HG03064 (cell line): ENCODE measurements around the gene CELF2.

Experiments
- ATAC-seq: cut with Tn5 transposase; IDR thresholded peaks from one replicate; pipeline ENCODE4 v1.9.1; 2021; ENCODE audit warnings: low read depth; ENCODE audit not compliant: unreplicated experiment

The CELF2 gene

DNA sequence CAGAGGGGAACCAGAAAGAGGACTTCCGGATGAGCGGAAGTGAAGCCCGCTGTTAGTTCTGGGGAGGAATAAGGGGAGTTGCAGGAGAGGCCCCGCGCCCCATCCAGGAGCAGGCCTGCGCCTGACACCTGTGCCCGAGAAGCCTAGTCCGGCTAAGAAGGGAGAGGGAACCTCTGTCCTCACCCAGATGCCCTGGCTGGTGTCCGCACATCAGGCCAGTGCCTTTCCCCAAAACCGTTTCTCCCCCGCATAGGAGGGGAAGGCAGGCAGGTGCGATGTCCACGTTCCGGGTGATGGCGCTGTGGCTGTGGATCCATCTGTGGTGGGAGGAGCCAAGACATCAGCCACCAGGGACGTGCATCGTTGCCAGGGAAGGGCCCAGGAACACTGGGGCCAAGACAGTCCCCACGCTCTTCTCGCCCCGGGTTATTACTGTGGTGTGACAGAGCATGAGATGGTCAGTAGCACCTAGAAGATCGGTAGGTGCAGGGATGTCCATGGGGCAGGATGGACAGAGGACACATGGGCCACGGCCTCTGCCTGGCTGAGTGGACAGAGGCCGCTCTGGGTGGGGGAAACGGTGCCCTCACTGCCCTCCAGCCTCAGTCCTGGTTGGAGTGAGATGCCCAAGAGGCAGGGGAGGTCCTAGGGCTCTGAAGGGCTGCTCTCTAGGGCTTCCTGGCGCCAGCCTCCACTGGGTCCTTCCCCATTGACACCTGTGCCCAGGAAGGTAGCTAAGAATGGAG is 262.7 kb downstream of the CELF2 start:
- no peak for ATAC-seq

GRCh38 chr10:11282156-11282555 is 264.5 kb downstream of the CELF2 start:
- no peak for ATAC-seq

- no peak for ATAC-seq
Observed at GRCh38 chr10:11282661-11283060, 265.0 kb downstream of the CELF2 start.

GRCh38 chr10:11284291-11285085 is 266.8 kb downstream of the CELF2 start:
- no peak for ATAC-seq

- ATAC-seq, result no peak
Observed at GRCh38 chr10:11285171-11285570, 267.5 kb downstream of the CELF2 start.

- ATAC-seq, result peak; percentile 76
Observed at GRCh38 chr10:11286261-11286852, 268.7 kb downstream of the CELF2 start.

DNA sequence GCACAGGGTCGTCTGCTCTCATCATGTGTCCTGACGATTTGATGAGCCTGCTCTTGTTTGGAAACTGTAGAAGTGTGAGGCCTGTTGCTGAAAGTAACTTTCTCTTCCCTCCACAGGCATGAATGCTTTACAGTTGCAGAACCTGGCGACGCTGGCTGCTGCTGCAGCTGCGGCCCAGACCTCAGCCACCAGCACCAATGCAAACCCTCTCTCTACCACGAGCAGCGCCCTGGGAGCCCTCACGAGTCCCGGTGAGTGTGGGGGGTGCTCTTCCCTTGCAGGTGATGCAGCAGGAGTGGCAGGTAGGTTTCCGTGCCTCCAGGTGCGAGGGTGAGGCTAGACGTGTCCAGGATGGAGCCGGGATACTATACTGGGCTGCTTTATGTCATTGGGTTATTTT is 270.6 kb downstream of the CELF2 start:
- no peak for ATAC-seq

GRCh38 chr10:11290156-11290890 is 272.7 kb downstream of the CELF2 start:
- no peak for ATAC-seq

GRCh38 chr10:11292576-11293302 is 275.1 kb downstream of the CELF2 start:
- no peak for ATAC-seq

GRCh38 chr10:11293332-11293731 is 275.7 kb downstream of the CELF2 start:
- no peak for ATAC-seq

DNA sequence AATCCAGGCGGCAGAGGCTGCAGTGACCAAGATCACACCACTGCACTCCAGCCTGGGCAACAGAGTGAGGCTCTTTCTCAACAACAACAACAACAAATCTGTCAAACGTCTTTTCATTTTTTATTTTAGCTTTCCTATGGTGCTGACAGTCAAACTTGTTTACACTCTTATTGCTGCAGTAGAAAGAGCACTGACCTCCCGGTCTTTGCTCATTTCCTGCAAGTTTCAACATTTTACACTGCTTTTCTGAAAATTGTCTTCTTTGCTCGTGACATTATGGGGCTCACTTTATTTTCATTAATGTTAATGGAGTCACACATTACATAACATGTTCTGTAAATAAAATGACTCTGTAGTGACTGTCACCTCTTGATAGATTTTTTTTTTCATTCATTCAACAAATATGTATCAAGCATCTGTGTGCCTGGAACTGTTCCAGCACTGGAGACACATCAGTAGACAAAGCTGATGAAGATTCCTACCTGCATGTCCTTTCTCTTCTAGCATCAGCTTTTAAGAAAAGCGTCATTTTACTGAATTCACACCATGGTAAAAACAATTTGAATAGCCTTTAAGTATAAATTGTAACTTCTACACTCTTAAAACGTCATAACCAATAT is 277.3 kb downstream of the CELF2 start:
- no peak for ATAC-seq

GRCh38 chr10:11295492-11295891 is 277.8 kb downstream of the CELF2 start:
- ATAC-seq, result no peak

DNA sequence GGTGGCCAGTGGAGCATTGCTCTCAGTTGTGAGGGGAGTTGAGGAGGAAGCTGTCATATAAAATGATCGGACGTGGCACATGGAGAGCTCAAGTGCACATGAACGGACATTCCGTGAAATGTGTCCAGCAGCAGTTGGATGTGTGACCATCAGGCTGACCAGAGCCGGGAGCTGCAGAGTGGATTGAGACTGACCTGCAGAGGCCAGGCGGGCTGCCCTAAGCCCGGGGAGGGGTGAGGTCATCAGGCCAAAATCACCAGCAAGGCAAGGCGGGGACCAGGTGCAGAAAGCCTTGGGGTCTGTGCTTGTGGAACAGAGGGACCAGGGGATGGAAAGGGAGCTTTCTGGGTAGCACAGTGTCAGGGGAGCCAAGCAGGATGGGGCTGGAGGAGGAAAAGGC is 279.5 kb downstream of the CELF2 start:
- ATAC-seq, result no peak

DNA sequence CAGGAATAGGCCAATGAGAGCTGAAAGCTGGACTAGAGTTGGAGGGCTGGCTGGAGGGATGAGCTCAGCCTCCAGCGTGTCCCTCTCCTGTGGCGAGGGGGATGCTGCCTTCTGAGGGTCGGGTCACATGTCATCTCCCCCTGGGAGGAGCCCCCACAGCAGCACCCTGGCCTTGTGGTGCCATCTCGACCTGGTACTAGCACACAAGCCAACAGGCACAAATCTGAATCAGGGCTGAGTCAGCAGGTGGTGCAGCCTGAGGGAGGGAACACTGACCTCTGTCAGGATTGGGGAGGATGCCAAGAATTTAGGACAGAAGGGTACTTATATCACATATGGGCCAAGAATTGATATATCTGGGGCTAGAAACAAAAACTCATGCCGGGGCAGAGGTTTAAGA is 280.4 kb downstream of the CELF2 start:
- ATAC-seq, result no peak

DNA sequence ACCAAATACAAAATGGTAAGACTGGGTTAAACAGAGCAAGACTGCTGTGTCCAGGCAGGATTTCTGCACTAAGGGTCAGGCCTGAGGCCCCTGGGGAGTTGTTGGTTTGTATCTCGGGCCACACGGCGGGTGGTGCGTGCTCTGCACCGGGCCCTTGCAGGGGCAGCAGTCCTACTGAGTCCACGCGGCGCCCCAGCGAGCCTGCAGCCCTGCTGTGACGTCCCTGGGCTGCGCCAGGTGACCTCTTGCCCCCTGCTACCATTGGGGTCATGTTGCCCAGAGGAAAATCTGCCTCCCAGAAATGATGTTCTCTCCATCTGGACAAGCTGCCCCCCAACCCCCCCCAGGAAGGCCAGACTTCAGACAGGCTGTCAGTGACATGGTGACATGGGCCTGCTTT is 281.5 kb downstream of the CELF2 start:
- no peak for ATAC-seq

DNA sequence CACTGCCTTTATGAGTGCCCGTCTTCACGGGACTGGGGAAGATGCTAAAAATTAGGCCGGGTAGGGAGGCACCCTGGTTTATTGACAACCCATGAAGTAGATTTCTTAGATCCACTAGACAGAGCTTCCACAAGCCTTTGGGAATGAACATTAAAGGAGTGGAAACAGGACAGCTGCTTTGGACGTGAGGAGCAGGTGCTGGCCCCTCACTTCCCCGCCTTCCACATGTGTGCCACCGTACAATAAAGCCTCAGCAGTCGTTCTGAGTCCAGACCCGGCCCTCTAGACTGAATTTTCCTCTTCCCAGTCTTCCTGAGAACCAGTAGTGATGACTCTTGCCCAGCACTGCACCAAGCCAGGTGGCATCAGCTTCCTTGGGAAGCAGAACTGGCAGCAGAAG is 282.4 kb downstream of the CELF2 start:
- no peak for ATAC-seq

- no peak for ATAC-seq
Observed at GRCh38 chr10:11300563-11300962, 282.9 kb downstream of the CELF2 start.

DNA sequence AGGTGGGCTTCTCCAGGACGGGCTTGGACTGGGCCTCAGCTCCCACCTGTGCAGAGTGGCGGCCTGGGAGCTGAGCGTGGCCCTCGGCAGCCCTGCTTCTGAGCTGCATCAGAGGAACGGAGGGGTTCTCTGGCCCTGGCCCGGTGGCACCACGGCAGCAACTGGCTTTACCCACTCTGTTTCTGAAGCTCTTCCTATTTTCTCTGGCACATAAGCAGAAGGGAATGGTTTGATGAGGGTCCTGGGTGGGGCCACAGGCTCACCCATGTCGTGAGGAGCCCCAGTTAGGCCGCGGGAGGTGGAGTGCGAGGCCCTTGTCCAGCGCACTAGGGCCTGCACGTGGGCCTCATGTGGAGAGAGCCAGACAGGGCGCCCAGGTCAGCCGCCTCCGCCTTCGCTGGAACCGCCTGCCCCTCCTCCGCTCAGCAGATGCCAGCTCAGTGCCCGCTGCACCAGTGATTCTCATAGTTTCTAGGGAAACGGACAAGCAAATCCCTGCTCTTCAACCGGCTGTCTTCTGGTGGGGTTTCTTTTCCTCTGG is 284.0 kb downstream of the CELF2 start:
- ATAC-seq, result no peak

DNA sequence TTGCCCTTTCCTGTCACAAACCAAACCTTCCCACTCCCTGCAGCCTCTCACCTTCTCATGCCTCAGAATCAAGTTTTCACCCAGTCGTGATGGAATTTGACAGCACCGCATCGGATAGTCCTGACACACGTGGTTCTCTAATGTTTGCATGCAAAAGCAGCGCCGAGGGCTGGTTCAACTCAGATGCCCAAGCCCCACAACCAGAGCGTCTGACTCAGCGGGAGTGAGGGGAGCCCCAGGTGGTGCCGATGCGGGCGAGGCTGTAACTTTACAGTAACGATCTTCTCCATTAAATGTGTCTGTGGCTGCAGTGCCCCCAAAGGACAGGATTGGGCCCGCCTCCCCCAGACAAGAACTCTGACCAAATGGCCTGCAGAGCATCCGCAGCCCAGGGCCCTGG is 284.5 kb downstream of the CELF2 start:
- ATAC-seq, result no peak
